A549 (cell line): Measurements from ENCODE around the gene SPATA1. TPM values are rescaled to one million over a fixed set of nuclear protein-coding genes. Genes with fewer than 3 reads are reported as not detected.

Source experiments
- ATAC-seq, 2 experiments: fragments of 200-7000 bp in 1 of 2; fragments of >200 bp in 1 of 2; cut with Nextera tagmentation in 1 of 2; cut with Tn5 transposase in 1 of 2; 3 replicates each; pipeline versions ENCODE4 v1.8.0 to v1.9.1; 2018 to 2020; ENCODE audit warnings: mild to moderate bottlenecking in 1 of 2, moderate library complexity in 1 of 2
- CTCF ChIA-PET: fragments of 300-600 bp; sonication (Branson Sonifier 250); formaldehyde crosslinking; extraction: SDS; loops from one replicate; lab custom pipeline; 2021; ENCODE audit warnings: antibody characterized with exemption, inconsistent platforms; lab: Yijun Ruan, JAX
- POLR2A ChIA-PET: fragments of 350-600 bp; formaldehyde crosslinking; extraction: SDS; loops from one replicate; lab custom pipeline; 2021; ENCODE audit warnings: antibody characterized with exemption, inconsistent platforms; lab: Yijun Ruan, JAX
- DNase-seq, 2 experiments: peaks; one replicate each; pipeline versions ENCODE4 v3.0.0 to v3.0.0-alpha.2; 2011 to 2016; ENCODE audit warnings: low read depth in 1 of 2, low spot score in 1 of 2
- FAIRE-seq: peaks from 2 replicates; lab custom pipeline; 2011; peaks lifted over from hg19 to GRCh38; lab: Jason Lieb, UNC
- H3K27ac ChIP-seq, 2 experiments: fragments of >200 bp; sonication (Bioruptor Twin); formaldehyde crosslinking; 3 replicates each; pipeline ENCODE4 v1.5.1; 2016 to 2017
- H3K4me1 ChIP-seq: fragments of >200 bp; sonication (Bioruptor Twin); formaldehyde crosslinking; 3 replicates; pipeline ENCODE4 v1.6.1; 2016
- H3K4me2 ChIP-seq: fragments of >200 bp; sonication (Bioruptor Twin); formaldehyde crosslinking; 3 replicates; pipeline ENCODE4 v1.6.1; 2016
- H3K4me3 ChIP-seq: fragments of >200 bp; sonication (Bioruptor Twin); formaldehyde crosslinking; 3 replicates; pipeline ENCODE4 v1.5.1; 2016
- H3K9me3 ChIP-seq: fragments of >200 bp; sonication (Bioruptor Twin); formaldehyde crosslinking; 3 replicates; pipeline ENCODE4 v1.6.1; 2016
- EHMT2 ChIP-seq: fragments of 200-600 bp; sonication (generic); IDR thresholded peaks from 2 replicates; pipeline ENCODE4 v1.6.1; 2016; ENCODE audit warnings: antibody characterized with exemption, low read depth, mild to moderate bottlenecking, moderate library complexity
- EP300 ChIP-seq, 2 experiments: fragments of >200 bp; sonication (Bioruptor Twin); formaldehyde crosslinking; IDR thresholded peaks; 2 replicates in 1 of 2; 3 replicates in 1 of 2; pipeline ENCODE4 v1.6.1; 2016 to 2017
- ESRRA ChIP-seq: fragments of 150-350 bp; IDR thresholded peaks from 2 replicates; pipeline ENCODE4 v1.6.1; 2014; ENCODE audit warnings: mild to moderate bottlenecking, low read length, borderline replicate concordance
- FOSB ChIP-seq: fragments of 250-450 bp; sonication (Bioruptor Pico); IDR thresholded peaks from 2 replicates; pipeline ENCODE4 v1.5.0; 2020; ENCODE audit warnings: mild to moderate bottlenecking, moderate library complexity
- FOSL2 ChIP-seq, 2 experiments: fragments of 450-650 bp in 1 of 2; fragments of >200 bp in 1 of 2; sonication (Bioruptor Twin) in 1 of 2; formaldehyde crosslinking; IDR thresholded peaks; 2 replicates each; pipeline versions ENCODE4 v1.5.0 to v1.6.1; 2016 to 2020; ENCODE audit warnings: mild to moderate bottlenecking in 1 of 2, moderate library complexity in 1 of 2
- HDAC2 ChIP-seq: fragments of 200-600 bp; sonication (generic); IDR thresholded peaks from 2 replicates; pipeline ENCODE4 v1.6.1; 2016
- HOXA7 ChIP-seq: fragments of 250-450 bp; sonication (Bioruptor Pico); IDR thresholded peaks from 2 replicates; pipeline ENCODE4 v1.5.0; 2020; ENCODE audit warnings: mild to moderate bottlenecking, moderate library complexity
- HOXB13 ChIP-seq: fragments of 250-450 bp; sonication (Bioruptor Pico); IDR thresholded peaks from 2 replicates; pipeline ENCODE4 v1.5.0; 2020; ENCODE audit warnings: low read depth, mild to moderate bottlenecking, moderate library complexity
- JUN ChIP-seq, 2 experiments: fragments of >200 bp; sonication (Bioruptor Twin); formaldehyde crosslinking; IDR thresholded peaks; 2 replicates in 1 of 2; 3 replicates in 1 of 2; pipeline ENCODE4 v1.6.1; 2016 to 2017
- JUNB ChIP-seq: fragments of >200 bp; sonication (Bioruptor Twin); formaldehyde crosslinking; IDR thresholded peaks from 2 replicates; pipeline ENCODE4 v1.6.1; 2016
- KDM1A ChIP-seq: fragments of 200-600 bp; sonication (generic); IDR thresholded peaks from 2 replicates; pipeline ENCODE4 v1.6.1; 2016; ENCODE audit warnings: low read depth, mild to moderate bottlenecking
- KDM5A ChIP-seq: fragments of 200-600 bp; sonication (generic); IDR thresholded peaks from 2 replicates; pipeline ENCODE4 v1.6.1; 2016; ENCODE audit warnings: antibody characterized with exemption, mild to moderate bottlenecking
- MAFK ChIP-seq: fragments of 450-650 bp; IDR thresholded peaks from 2 replicates; pipeline ENCODE4 v1.6.1; 2014; ENCODE audit not compliant: partially characterized antibody
- MAX ChIP-seq: IDR thresholded peaks from 2 replicates; pipeline ENCODE4 v1.6.1; 2012
- MAZ ChIP-seq: fragments of 150-350 bp; IDR thresholded peaks from 2 replicates; pipeline ENCODE4 v1.6.1; 2014; ENCODE audit warnings: antibody characterized with exemption, low read depth, low read length, borderline replicate concordance
- PBX3 ChIP-seq: IDR thresholded peaks from 2 replicates; pipeline ENCODE4 v1.6.1; 2012
- PHF8 ChIP-seq: fragments of 200-600 bp; sonication (generic); IDR thresholded peaks from 2 replicates; pipeline ENCODE4 v1.6.1; 2016; ENCODE audit warnings: low read depth, mild to moderate bottlenecking, antibody characterized with exemption, moderate library complexity, borderline replicate concordance
- POLR2A ChIP-seq: IDR thresholded peaks from 2 replicates; pipeline ENCODE4 v1.6.1; 2012; ENCODE audit warnings: mild to moderate bottlenecking, low read length
- RAD21 ChIP-seq, 2 experiments: fragments of >200 bp in 1 of 2; sonication (Bioruptor Twin) in 1 of 2; formaldehyde crosslinking in 1 of 2; IDR thresholded peaks in 1 of 2; conservative IDR thresholded peaks in 1 of 2; 2 replicates in 1 of 2; 3 replicates in 1 of 2; pipeline ENCODE4 v1.6.1; 2012 to 2018; ENCODE audit warnings: inconsistent platforms in 1 of 2
- RCOR1 ChIP-seq: fragments of 150-350 bp; IDR thresholded peaks from 2 replicates; pipeline ENCODE4 v1.6.1; 2014; ENCODE audit warnings: antibody characterized with exemption, low read length, low read depth
- REST ChIP-seq: fragments of 200-600 bp; sonication (generic); IDR thresholded peaks from 2 replicates; pipeline ENCODE4 v1.6.1; 2016; ENCODE audit warnings: antibody characterized with exemption, mild to moderate bottlenecking, moderate library complexity
- RFX5 ChIP-seq: fragments of 450-650 bp; IDR thresholded peaks from 2 replicates; pipeline ENCODE4 v1.7.1; 2014; ENCODE audit warnings: antibody characterized with exemption, mild to moderate bottlenecking, moderate library complexity
- TP53 ChIP-seq: fragments of 250-450 bp; sonication (Bioruptor Pico); IDR thresholded peaks from 2 replicates; pipeline ENCODE4 v1.5.0; 2021; ENCODE audit warnings: mild to moderate bottlenecking, moderate library complexity
- WGBS: methylation state at CpG from one replicate; pipeline ENCODE4 v1.1.6; 2017; ENCODE audit errors: missing lambda C conversion rate; 5-methylcytosine and 5-hydroxymethylcytosine counted together
- polyA plus RNA-seq, 4 experiments: library from polyadenylated mRNA; depleted of rRNA in 3 of 4; stranded (reverse); fragments of >200 nt; fragmentation: RNase III in 1 of 4; extraction: RNeasy Plus Mini Kit Qiagen cat#74134 plus additional on column Dnase treatment in 1 of 4; gene quantifications; 2 replicates in 3 of 4; 3 replicates in 1 of 4; pipeline ENCODE4 v1.2.3, GENCODE V29; 2011 to 2017
- TF ChIP-seq, protein P1 (sequence below): fragments of 250-450 bp; sonication (Bioruptor Pico); IDR thresholded peaks from 2 replicates; pipeline ENCODE4 v1.5.0; 2021; ENCODE audit warnings: mild to moderate bottlenecking, moderate library complexity, borderline replicate concordance

SPATA1 gene
- polyA plus RNA-seq, 2 of the 4 experiments (the other 2 are of a cell fraction), result 0.49 to 1.2 TPM

- no peaks in the 10 kb centered on the region for H3K4me1 ChIP-seq
- no peak overlapping the region for H3K4me3 ChIP-seq
- CTCF ChIA-PET, result interaction anchor here (0.8 to 1.3 kb wide), 3 partner anchors 16 to 28 kb away, joined by 3 read pairs; no protein-coding TSS in a partner anchor
- H3K4me2 ChIP-seq, result no peak overlapping the region
- FAIRE-seq, result no peak
- no peak for ATAC-seq
- TF ChIP-seq MAFK (no peak), HDAC2 (no peak), HOXA7 (CRISPR knock-in tag) (no peak)
- TF ChIP-seq, all 56 proteins: peak for 0
- WGBS, result 67% methylated on average over 2 of the region's 2 CpGs
- Histone ChIP-seq H3K27ac (no peak overlapping the region), H3K9me3 (peaks cover 12% of the 10 kb centered on the region)
- POLR2A ChIA-PET, result no interaction called here
- no peak for DNase-seq
Measured at GRCh38 chr1:84603223-84603622, 97.0 kb downstream of the SPATA1 start.

- no peak overlapping the region for H3K27ac ChIP-seq
- ChIA-PET POLR2A (no interaction called here), CTCF (interaction anchor here (1.2 to 1.9 kb wide), 3 partner anchors 16 to 27 kb away, joined by 3 to 6 read pairs (median 3); no protein-coding TSS in a partner anchor)
- H3K4me2 ChIP-seq, result peak overlapping the region; percentile 26
- no peak overlapping the region for H3K4me3 ChIP-seq
- TF ChIP-seq RAD21 (conservative IDR thresholded peaks at IDR 0.05 in 1 of 2, IDR thresholded peaks at IDR 0.05 in 1 of 2) (peak; percentile 15 to 44; a peak in 2 of 5 replicates), MAZ (no peak)
- ATAC-seq, result peak in 1 of 2 experiments; percentile 53; a peak in 4 of 6 replicates
- WGBS, result 52% methylated on average over 14 of the region's 15 CpGs
- FAIRE-seq, result no peak
- peaks cover 12% of the 10 kb centered on the region for H3K9me3 ChIP-seq
- DNase-seq, result peak in 1 of 2 experiments; percentile 43
- H3K4me1 ChIP-seq, result no peaks in the 10 kb centered on the region
Measured at GRCh38 chr1:84603941-84604830, 98.0 kb downstream of the SPATA1 start.

DNA sequence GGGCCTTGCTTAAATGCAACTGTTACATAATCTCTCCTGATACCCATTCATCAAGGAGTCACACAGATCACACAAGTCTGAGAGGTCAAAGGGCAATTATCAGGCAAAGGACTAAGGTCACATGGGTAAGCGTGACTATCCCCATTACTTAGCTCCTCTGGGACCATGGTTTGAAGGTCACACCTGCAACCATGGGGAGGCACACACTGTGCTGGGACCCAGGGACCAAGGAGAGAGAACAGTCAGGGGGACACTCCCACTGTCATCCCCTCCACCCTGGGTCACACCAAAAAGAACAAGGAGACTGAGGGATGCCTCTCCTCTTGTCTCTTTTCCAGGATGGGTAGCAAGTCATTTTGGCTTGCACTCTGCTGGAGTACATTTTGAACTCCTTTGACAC is 99.0 kb downstream of the SPATA1 start:
- WGBS, result 100% methylated on average over 1 of the region's 1 CpG
- POLR2A ChIA-PET, result no interaction called here

More for the DNA sequence above, 99.0 kb downstream of the SPATA1 start:
- no peak overlapping the region for H3K4me2 ChIP-seq
- H3K27ac ChIP-seq, result no peak overlapping the region
- TF ChIP-seq ESRRA, result no peak
- no peak for TF ChIP-seq EHMT2
- TF ChIP-seq RCOR1, result no peak
- no peak for TF ChIP-seq JUNB
- no peak for TF ChIP-seq RFX5
- no peak for TF ChIP-seq POLR2A
- TF ChIP-seq, protein P1, sequence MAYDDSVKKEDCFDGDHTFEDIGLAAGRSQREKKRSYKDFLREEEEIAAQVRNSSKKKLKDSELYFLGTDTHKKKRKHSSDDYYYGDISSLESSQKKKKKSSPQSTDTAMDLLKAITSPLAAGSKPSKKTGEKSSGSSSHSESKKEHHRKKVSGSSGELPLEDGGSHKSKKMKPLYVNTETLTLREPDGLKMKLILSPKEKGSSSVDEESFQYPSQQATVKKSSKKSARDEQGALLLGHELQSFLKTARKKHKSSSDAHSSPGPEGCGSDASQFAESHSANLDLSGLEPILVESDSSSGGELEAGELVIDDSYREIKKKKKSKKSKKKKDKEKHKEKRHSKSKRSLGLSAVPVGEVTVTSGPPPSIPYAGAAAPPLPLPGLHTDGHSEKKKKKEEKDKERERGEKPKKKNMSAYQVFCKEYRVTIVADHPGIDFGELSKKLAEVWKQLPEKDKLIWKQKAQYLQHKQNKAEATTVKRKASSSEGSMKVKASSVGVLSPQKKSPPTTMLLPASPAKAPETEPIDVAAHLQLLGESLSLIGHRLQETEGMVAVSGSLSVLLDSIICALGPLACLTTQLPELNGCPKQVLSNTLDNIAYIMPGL, result no peak
- no peak for TF ChIP-seq TP53 (CRISPR knock-in tag)
- no peak for TF ChIP-seq FOSL2 (IDR thresholded peaks at IDR 0.05)
- TF ChIP-seq FOSL2 (CRISPR knock-in tag; IDR thresholded peaks at IDR 0.05), result no peak
- TF ChIP-seq JUN (IDR thresholded peaks at IDR 0.05), result no peak
- TF ChIP-seq KDM1A, result no peak
- TF ChIP-seq KDM5A, result no peak
- no peak for TF ChIP-seq REST
- TF ChIP-seq PHF8, result no peak
- no peak for TF ChIP-seq EP300 (IDR thresholded peaks at IDR 0.05)
- no peak for TF ChIP-seq MAX
- no peak for TF ChIP-seq HOXB13 (CRISPR knock-in tag)
- TF ChIP-seq PBX3, result no peak
- no peak for TF ChIP-seq FOSB (CRISPR knock-in tag)
- peaks cover 12% of the 10 kb centered on the region for H3K9me3 ChIP-seq
- no peak overlapping the region for H3K4me3 ChIP-seq
- CTCF ChIA-PET, result interaction anchor here (1.9 kb wide), 1 partner anchor 15 kb away, joined by 6 read pairs; no protein-coding TSS in a partner anchor
- FAIRE-seq (no peak), ATAC-seq (no peak), DNase-seq (no peak)
- no peaks in the 10 kb centered on the region for H3K4me1 ChIP-seq
